GM18511 (cell line): Measurements from ENCODE around the gene PHETA1.

Experiments
- ATAC-seq: cut with Tn5 transposase; IDR thresholded peaks from one replicate; pipeline ENCODE4 v1.9.1; 2021; ENCODE audit warnings: mild to moderate bottlenecking, moderate library complexity; ENCODE audit not compliant: unreplicated experiment

PHETA1 gene

GRCh38 chr12:111368788-111369495 lies at the start of gene PHETA1:
Gene PHETA1, minus strand, starts transcription at chr12:111369095. Its CDS starts 5,668 bp downstream, at chr12:111363427.
- ATAC-seq, result peak; percentile 93

GRCh38 chr12:111418594-111418880 lies 49.6 kb upstream of the PHETA1 start:
- ATAC-seq, result no peak

- ATAC-seq, result no peak
Measured at GRCh38 chr12:111417784-111418593, 49.1 kb upstream of the PHETA1 start.

- no peak for ATAC-seq
Measured at GRCh38 chr12:111417290-111417689, 48.4 kb upstream of the PHETA1 start.

GRCh38 chr12:111414711-111415252 lies 45.9 kb upstream of the PHETA1 start:
- no peak for ATAC-seq

- no peak for ATAC-seq
Measured at GRCh38 chr12:111413442-111414086, 44.7 kb upstream of the PHETA1 start.

GRCh38 chr12:111412830-111413441 lies 44.0 kb upstream of the PHETA1 start:
- no peak for ATAC-seq

- ATAC-seq, result no peak
Measured at GRCh38 chr12:111412007-111412829, 43.3 kb upstream of the PHETA1 start.

- no peak for ATAC-seq
Measured at GRCh38 chr12:111411185-111411764, 42.4 kb upstream of the PHETA1 start.

GRCh38 chr12:111410431-111411184 lies 41.7 kb upstream of the PHETA1 start:
- ATAC-seq, result no peak

GRCh38 chr12:111409780-111410430 lies 41.0 kb upstream of the PHETA1 start:
- ATAC-seq, result no peak

- ATAC-seq, result no peak
Measured at GRCh38 chr12:111409403-111409779, 40.5 kb upstream of the PHETA1 start.

GRCh38 chr12:111408686-111409402 lies 39.9 kb upstream of the PHETA1 start:
- ATAC-seq, result no peak

- ATAC-seq, result no peak
Measured at GRCh38 chr12:111408116-111408440, 39.2 kb upstream of the PHETA1 start.

- no peak for ATAC-seq
Measured at GRCh38 chr12:111407377-111408115, 38.7 kb upstream of the PHETA1 start.

GRCh38 chr12:111406474-111407376 lies 37.8 kb upstream of the PHETA1 start:
- no peak for ATAC-seq
